ENCODE data around the gene SLC7A7.
"Not testable (repeated sequence)": the region's sequence is repeated elsewhere in the genome, so short reads cannot be mapped to it uniquely, and the experiment has no call there.

SLC7A7 gene

GRCh38 chr14:22820731-22821130, 5.5 kb upstream of the SLC7A7 start:
- DNase-seq: no peak

- DNase-seq: no peak
Measured at GRCh38 chr14:22819151-22819988, 4.1 kb upstream of the SLC7A7 start.

- DNase-seq: no peak
Measured at GRCh38 chr14:22814373-22814772, 862 bp downstream of the SLC7A7 start.

GRCh38 chr14:22813145-22813544, 2.1 kb downstream of the SLC7A7 start:
- no peak for DNase-seq

- DNase-seq: no peak
Measured at GRCh38 chr14:22812744-22813143, 2.5 kb downstream of the SLC7A7 start.

GRCh38 chr14:22811722-22812121, 3.5 kb downstream of the SLC7A7 start:
- no peak for DNase-seq

- DNase-seq: no peak
Measured at GRCh38 chr14:22808388-22809209, 6.6 kb downstream of the SLC7A7 start.

GRCh38 chr14:22807432-22808087, 7.7 kb downstream of the SLC7A7 start:
- no peak for DNase-seq

- DNase-seq: not testable (repeated sequence)
Measured at GRCh38 chr14:22805235-22805634, 10.0 kb downstream of the SLC7A7 start.

GRCh38 chr14:22803687-22803974, 11.6 kb downstream of the SLC7A7 start:
- no peak for DNase-seq

GRCh38 chr14:22802860-22803686, 12.2 kb downstream of the SLC7A7 start:
- DNase-seq: no peak

GRCh38 chr14:22801716-22802115, 13.5 kb downstream of the SLC7A7 start:
- DNase-seq: no peak

- DNase-seq: no peak
Measured at GRCh38 chr14:22800346-22800745, 14.9 kb downstream of the SLC7A7 start.

- no peak for DNase-seq
Measured at GRCh38 chr14:22798528-22798927, 16.7 kb downstream of the SLC7A7 start.

- no peak for DNase-seq
Measured at GRCh38 chr14:22797017-22797917, 18.0 kb downstream of the SLC7A7 start.

- DNase-seq: no peak
Measured at GRCh38 chr14:22796087-22796707, 19.0 kb downstream of the SLC7A7 start.

- no peak for DNase-seq
Measured at GRCh38 chr14:22794551-22794951, 20.7 kb downstream of the SLC7A7 start.

GRCh38 chr14:22793976-22794375, 21.3 kb downstream of the SLC7A7 start:
- no peak for DNase-seq

GRCh38 chr14:22793550-22793949, 21.7 kb downstream of the SLC7A7 start:
- DNase-seq: not testable (repeated sequence)

- no peak for DNase-seq
Measured at GRCh38 chr14:22792158-22792557, 23.1 kb downstream of the SLC7A7 start.

- DNase-seq: no peak
Measured at GRCh38 chr14:22791301-22791700, 23.9 kb downstream of the SLC7A7 start.
